ENCODE results near the gene UGDH.

The UGDH gene

GRCh38 chr4:39455486-39455885 is 71.8 kb downstream of the UGDH start:
- WGBS, 2 experiments = 95 to 97% methylated on average over 6 of the region's 6 CpGs
- H3K27ac ChIP-seq (ENCODE audit: insufficient read depth, low read depth, low read length, poor library complexity, severe bottlenecking) = no peak overlapping the region

GRCh38 chr4:39453738-39454137 is 73.5 kb downstream of the UGDH start:
- no peaks in the 10 kb centered on the region for H3K9me3 ChIP-seq (ENCODE audit: control insufficient read depth, low read length)
- 94 to 100% methylated on average over 2 of the region's 2 CpGs for WGBS, 2 experiments
- no peak overlapping the region for H3K27ac ChIP-seq (ENCODE audit: insufficient read depth, low read depth, low read length, poor library complexity, severe bottlenecking)
- H3K4me1 ChIP-seq (ENCODE audit: control insufficient read depth, insufficient read depth, low read length) = peaks cover 7% of the 10 kb centered on the region
- peaks cover 52% of the 10 kb centered on the region for H3K36me3 ChIP-seq (ENCODE audit: control insufficient read depth, insufficient read depth, low read length)
- no peaks in the 10 kb centered on the region for H3K27me3 ChIP-seq (ENCODE audit: control insufficient read depth, insufficient read depth, low read length, poor library complexity, severe bottlenecking)
- H3K4me3 ChIP-seq (ENCODE audit: insufficient read depth, low read depth, low read length) = no peak overlapping the region

More at GRCh38 chr4:39455486-39455885, 71.8 kb downstream of the UGDH start:
- peaks cover 52% of the 10 kb centered on the region for H3K36me3 ChIP-seq (ENCODE audit: control insufficient read depth, insufficient read depth, low read length)
- H3K27me3 ChIP-seq (ENCODE audit: control insufficient read depth, insufficient read depth, low read length, poor library complexity, severe bottlenecking) = no peaks in the 10 kb centered on the region
- H3K4me1 ChIP-seq (ENCODE audit: control insufficient read depth, insufficient read depth, low read length) = peaks cover 7% of the 10 kb centered on the region
- no peak overlapping the region for H3K4me3 ChIP-seq (ENCODE audit: insufficient read depth, low read depth, low read length)
- no peaks in the 10 kb centered on the region for H3K9me3 ChIP-seq (ENCODE audit: control insufficient read depth, low read length)

- WGBS, 2 experiments = 97% methylated on average over 11 of the region's 11 CpGs
- Histone ChIP-seq H3K4me1 (ENCODE audit: control insufficient read depth, insufficient read depth, low read length) (peaks cover 7% of the 10 kb centered on the region), H3K27ac (ENCODE audit: insufficient read depth, low read depth, low read length, poor library complexity, severe bottlenecking) (no peak overlapping the region), H3K36me3 (ENCODE audit: control insufficient read depth, insufficient read depth, low read length) (peaks cover 52% of the 10 kb centered on the region), H3K27me3 (ENCODE audit: control insufficient read depth, insufficient read depth, low read length, poor library complexity, severe bottlenecking) (no peaks in the 10 kb centered on the region), H3K4me3 (ENCODE audit: insufficient read depth, low read depth, low read length) (no peak overlapping the region), H3K9me3 (ENCODE audit: control insufficient read depth, low read length) (no peaks in the 10 kb centered on the region)
These were observed 74.2 kb downstream of the UGDH start for GRCh38 chr4:39452860-39453587.

GRCh38 chr4:39452153-39452859 is 74.9 kb downstream of the UGDH start:
- no peaks in the 10 kb centered on the region for H3K9me3 ChIP-seq (ENCODE audit: control insufficient read depth, low read length)
- peaks cover 3% of the 10 kb centered on the region for H3K4me1 ChIP-seq (ENCODE audit: control insufficient read depth, insufficient read depth, low read length)
- H3K4me3 ChIP-seq (ENCODE audit: insufficient read depth, low read depth, low read length) = no peak overlapping the region
- no peak overlapping the region for H3K27ac ChIP-seq (ENCODE audit: insufficient read depth, low read depth, low read length, poor library complexity, severe bottlenecking)
- WGBS, 2 experiments = 93 to 98% methylated on average over 6 of the region's 6 CpGs
- no peaks in the 10 kb centered on the region for H3K27me3 ChIP-seq (ENCODE audit: control insufficient read depth, insufficient read depth, low read length, poor library complexity, severe bottlenecking)
- H3K36me3 ChIP-seq (ENCODE audit: control insufficient read depth, insufficient read depth, low read length) = peaks cover 48% of the 10 kb centered on the region

GRCh38 chr4:39451423-39452023 is 75.7 kb downstream of the UGDH start:
- WGBS, 2 experiments = 90 to 91% methylated on average over 6 of the region's 6 CpGs
- no peaks in the 10 kb centered on the region for H3K27me3 ChIP-seq (ENCODE audit: control insufficient read depth, insufficient read depth, low read length, poor library complexity, severe bottlenecking)
- H3K9me3 ChIP-seq (ENCODE audit: control insufficient read depth, low read length) = no peaks in the 10 kb centered on the region
- peaks cover 40% of the 10 kb centered on the region for H3K36me3 ChIP-seq (ENCODE audit: control insufficient read depth, insufficient read depth, low read length)
- no peaks in the 10 kb centered on the region for H3K4me1 ChIP-seq (ENCODE audit: control insufficient read depth, insufficient read depth, low read length)
- peak overlapping the region; percentile 44 for H3K27ac ChIP-seq (ENCODE audit: insufficient read depth, low read depth, low read length, poor library complexity, severe bottlenecking)
- no peak overlapping the region for H3K4me3 ChIP-seq (ENCODE audit: insufficient read depth, low read depth, low read length)

- H3K9me3 ChIP-seq (ENCODE audit: control insufficient read depth, low read length) = no peaks in the 10 kb centered on the region
- 67 to 72% methylated on average over 2 of the region's 2 CpGs for WGBS, 2 experiments
- H3K36me3 ChIP-seq (ENCODE audit: control insufficient read depth, insufficient read depth, low read length) = peaks cover 35% of the 10 kb centered on the region
- peak overlapping the region; percentile 26 for H3K27ac ChIP-seq (ENCODE audit: insufficient read depth, low read depth, low read length, poor library complexity, severe bottlenecking)
- H3K4me1 ChIP-seq (ENCODE audit: control insufficient read depth, insufficient read depth, low read length) = no peaks in the 10 kb centered on the region
- no peaks in the 10 kb centered on the region for H3K27me3 ChIP-seq (ENCODE audit: control insufficient read depth, insufficient read depth, low read length, poor library complexity, severe bottlenecking)
- H3K4me3 ChIP-seq (ENCODE audit: insufficient read depth, low read depth, low read length) = no peak overlapping the region
These were observed 76.6 kb downstream of the UGDH start for GRCh38 chr4:39450618-39451017.

Measured in ectodermal cell (in vitro differentiated cells).